A204.1 (cell line): ENCODE measurements around the gene DDX42.
"Not testable (repeated sequence)": the region's sequence is repeated elsewhere in the genome, so short reads cannot be mapped to it uniquely, and the experiment has no call there.

ENCODE experiments used
- FAIRE-seq: peaks from 2 replicates; lab custom pipeline; 2012; peaks lifted over from hg19 to GRCh38; lab: Jason Lieb, UNC

Gene DDX42

GRCh38 chr17:63775420-63775819 lies 1.4 kb downstream of the DDX42 start:
- FAIRE-seq, result no peak

- FAIRE-seq, result no peak
Measured at GRCh38 chr17:63780507-63780906, 6.5 kb downstream of the DDX42 start.

- FAIRE-seq, result no peak
Measured at GRCh38 chr17:63780928-63781327, 7.0 kb downstream of the DDX42 start.

GRCh38 chr17:63783522-63783921 lies 9.6 kb downstream of the DDX42 start:
- FAIRE-seq, result no peak

- no peak for FAIRE-seq
Measured at GRCh38 chr17:63785556-63785955, 11.6 kb downstream of the DDX42 start.

GRCh38 chr17:63786117-63786516 lies 12.1 kb downstream of the DDX42 start:
- FAIRE-seq, result no peak

- no peak for FAIRE-seq
Measured at GRCh38 chr17:63786971-63787711, 13.2 kb downstream of the DDX42 start.

GRCh38 chr17:63790057-63790456 lies 16.1 kb downstream of the DDX42 start:
- FAIRE-seq, result no peak

- FAIRE-seq, result no peak
Measured at GRCh38 chr17:63792055-63792729, 18.2 kb downstream of the DDX42 start.

- FAIRE-seq, result not testable (repeated sequence)
Measured at GRCh38 chr17:63796375-63796774, 22.4 kb downstream of the DDX42 start.

- no peak for FAIRE-seq
Measured at GRCh38 chr17:63798572-63799106, 24.7 kb downstream of the DDX42 start.

- no peak for FAIRE-seq
Measured at GRCh38 chr17:63800783-63801182, 26.8 kb downstream of the DDX42 start.

GRCh38 chr17:63804328-63804727 lies 30.4 kb downstream of the DDX42 start:
- no peak for FAIRE-seq

GRCh38 chr17:63805591-63805990 lies 31.6 kb downstream of the DDX42 start:
- FAIRE-seq, result no peak

- FAIRE-seq, result no peak
Measured at GRCh38 chr17:63809970-63810369, 36.0 kb downstream of the DDX42 start.

- FAIRE-seq, result no peak
Measured at GRCh38 chr17:63816123-63816522, 42.2 kb downstream of the DDX42 start.

- no peak for FAIRE-seq
Measured at GRCh38 chr17:63816669-63817068, 42.7 kb downstream of the DDX42 start.

- FAIRE-seq, result no peak
Measured at GRCh38 chr17:63817736-63818385, 43.9 kb downstream of the DDX42 start.

GRCh38 chr17:63819131-63819530 lies 45.2 kb downstream of the DDX42 start:
- no peak for FAIRE-seq

- no peak for FAIRE-seq
Measured at GRCh38 chr17:63819585-63820537, 45.9 kb downstream of the DDX42 start.

- no peak for FAIRE-seq
Measured at GRCh38 chr17:63820963-63821561, 47.1 kb downstream of the DDX42 start.

- no peak for FAIRE-seq
Measured at GRCh38 chr17:63821804-63822203, 47.8 kb downstream of the DDX42 start.
